Choroid plexus epithelial cell (primary cell): Measurements from ENCODE around the gene OOSP3.
"Not testable (repeated sequence)": the region's sequence is repeated elsewhere in the genome, so short reads cannot be mapped to it uniquely, and the experiment has no call there.

ENCODE experiments used
- DNase-seq: peaks from one replicate; pipeline ENCODE4 v3.0.0-alpha.2; 2010; ENCODE audit warnings: low read depth
- H3K4me3 ChIP-seq: 2 replicates; pipeline ENCODE4 v1.5.1; 2011; ENCODE audit warnings: low read depth, mild to moderate bottlenecking, control low read depth, low read length, moderate library complexity
- TF ChIP-seq, protein P1 (sequence below): conservative IDR thresholded peaks from 2 replicates; pipeline ENCODE4 v1.5.1; 2011; ENCODE audit warnings: low read depth, mild to moderate bottlenecking, control low read depth, inconsistent platforms, low read length, moderate library complexity

The OOSP3 gene

GRCh38 chr11:59898650-59899049, 20.1 kb downstream of the OOSP3 start:
- TF ChIP-seq, protein P1, sequence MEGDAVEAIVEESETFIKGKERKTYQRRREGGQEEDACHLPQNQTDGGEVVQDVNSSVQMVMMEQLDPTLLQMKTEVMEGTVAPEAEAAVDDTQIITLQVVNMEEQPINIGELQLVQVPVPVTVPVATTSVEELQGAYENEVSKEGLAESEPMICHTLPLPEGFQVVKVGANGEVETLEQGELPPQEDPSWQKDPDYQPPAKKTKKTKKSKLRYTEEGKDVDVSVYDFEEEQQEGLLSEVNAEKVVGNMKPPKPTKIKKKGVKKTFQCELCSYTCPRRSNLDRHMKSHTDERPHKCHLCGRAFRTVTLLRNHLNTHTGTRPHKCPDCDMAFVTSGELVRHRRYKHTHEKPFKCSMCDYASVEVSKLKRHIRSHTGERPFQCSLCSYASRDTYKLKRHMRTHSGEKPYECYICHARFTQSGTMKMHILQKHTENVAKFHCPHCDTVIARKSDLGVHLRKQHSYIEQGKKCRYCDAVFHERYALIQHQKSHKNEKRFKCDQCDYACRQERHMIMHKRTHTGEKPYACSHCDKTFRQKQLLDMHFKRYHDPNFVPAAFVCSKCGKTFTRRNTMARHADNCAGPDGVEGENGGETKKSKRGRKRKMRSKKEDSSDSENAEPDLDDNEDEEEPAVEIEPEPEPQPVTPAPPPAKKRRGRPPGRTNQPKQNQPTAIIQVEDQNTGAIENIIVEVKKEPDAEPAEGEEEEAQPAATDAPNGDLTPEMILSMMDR = no peak
- DNase-seq = no peak

GRCh38 chr11:59899532-59899931, 20.9 kb downstream of the OOSP3 start:
- peak; percentile 36 for DNase-seq
- TF ChIP-seq, protein P1 = no peak
- H3K4me3 ChIP-seq = no peak overlapping the region

More at GRCh38 chr11:59898650-59899049, 20.1 kb downstream of the OOSP3 start:
- no peak overlapping the region for H3K4me3 ChIP-seq

DNA sequence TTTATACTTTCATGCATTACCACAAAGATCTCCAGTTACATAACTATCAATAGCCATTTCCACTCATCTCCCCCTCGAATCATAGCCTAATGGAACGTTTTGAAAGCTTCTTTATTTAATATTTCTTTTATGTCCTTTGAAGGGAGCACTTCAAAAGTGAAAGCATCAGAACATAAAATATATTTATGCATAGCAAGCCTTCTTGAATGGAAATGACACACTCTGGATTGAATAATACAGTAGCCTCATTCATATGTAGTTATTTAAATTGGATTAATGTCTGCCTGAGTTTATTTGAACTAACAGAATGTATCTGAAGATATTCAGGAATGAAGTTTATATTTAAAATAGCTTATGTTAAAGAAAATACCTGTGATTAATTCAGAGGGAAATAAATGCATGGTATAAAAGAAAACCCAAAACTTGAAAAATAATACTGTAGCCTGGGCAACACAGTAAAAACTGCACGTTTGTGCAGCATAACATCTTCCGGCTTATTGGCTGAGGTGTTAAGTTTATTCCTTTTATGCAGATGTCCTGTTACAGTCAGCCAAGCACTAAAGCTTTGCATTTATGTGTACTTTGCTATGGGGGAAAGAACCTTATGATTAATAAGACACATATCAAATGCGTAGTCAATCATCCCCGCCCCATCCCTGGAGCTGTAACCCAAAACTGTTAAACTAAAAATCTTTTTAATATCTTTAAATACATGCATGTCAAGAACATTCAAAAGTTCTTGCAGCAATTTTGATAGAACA, 22.0 kb downstream of the OOSP3 start:
- H3K4me3 ChIP-seq = no peak overlapping the region
- DNase-seq = no peak
- TF ChIP-seq, protein P1 = no peak

GRCh38 chr11:59901306-59901705, 22.7 kb downstream of the OOSP3 start:
- no peak overlapping the region for H3K4me3 ChIP-seq
- DNase-seq = peak; percentile 73
- TF ChIP-seq, protein P1 = no peak

- not testable (repeated sequence) for DNase-seq, H3K4me3 ChIP-seq
These were observed 25.0 kb downstream of the OOSP3 start for GRCh38 chr11:59903569-59903968.

DNA sequence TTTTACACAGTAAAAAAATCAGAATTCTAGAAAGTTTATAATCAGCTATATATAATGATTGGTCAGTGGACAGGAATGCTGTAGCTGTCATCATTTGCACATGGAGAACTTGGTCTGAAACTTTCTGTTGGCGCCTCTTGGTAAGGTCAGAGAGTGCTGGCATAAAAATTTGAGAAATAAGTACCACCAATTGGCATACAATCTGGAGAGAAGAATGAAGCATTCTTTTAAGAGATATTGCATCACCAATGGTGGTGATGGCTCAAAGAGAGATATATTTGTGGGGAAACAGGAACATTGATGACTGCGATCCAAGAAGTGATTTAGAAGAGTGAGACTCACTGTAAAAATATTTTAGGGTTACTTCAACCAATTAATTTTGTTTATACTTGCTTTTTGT, 39.9 kb downstream of the OOSP3 start:
- peak; percentile 29 for DNase-seq
- TF ChIP-seq, protein P1 = no peak
- no peak overlapping the region for H3K4me3 ChIP-seq

- no peak overlapping the region for H3K4me3 ChIP-seq
- DNase-seq = peak; percentile 65
- TF ChIP-seq, protein P1 = peak; percentile 65
These were observed 40.5 kb downstream of the OOSP3 start for GRCh38 chr11:59918987-59919589.
